HL-60 (cell line): ENCODE data around the gene RETREG2.

Source experiments
- CTCF ChIP-seq: IDR thresholded peaks from one replicate; pipeline ENCODE4 v1.5.1; 2011; ENCODE audit warnings: low read length, control low read depth, inconsistent platforms; ENCODE audit not compliant: insufficient read depth
- GABPA ChIP-seq: IDR thresholded peaks from 2 replicates; pipeline ENCODE4 v1.6.1; 2012; ENCODE audit warnings: low read depth
- POLR2AphosphoS5 ChIP-seq: IDR thresholded peaks from 2 replicates; pipeline ENCODE4 v1.6.1; 2012; ENCODE audit warnings: low read depth
- REST ChIP-seq: IDR thresholded peaks from 2 replicates; pipeline ENCODE4 v1.6.1; 2012; ENCODE audit warnings: low read depth; ENCODE audit not compliant: insufficient replicate concordance

GRCh38 chr2:219214786-219215185 is 36.7 kb downstream of the RETREG2 start:
- TF ChIP-seq CTCF = no peak
- TF ChIP-seq POLR2AphosphoS5 = no peak
- TF ChIP-seq GABPA = no peak
- no peak for TF ChIP-seq REST
